Right lung (tissue), 5 donors: ENCODE measurements around the gene SHROOM3. TPM values are rescaled to one million over a fixed set of nuclear protein-coding genes. Genes with fewer than 3 reads are reported as not detected.

Source experiments
- DNase-seq, 2 donors: peaks; one replicate each; pipeline ENCODE4 v3.0.0-alpha.2; 2013
- polyA plus RNA-seq, 5 donors: library from polyadenylated mRNA; unstranded; fragments of 120-200 nt; gene quantifications; one replicate each; pipeline versions ENCODE4 v1.2.1 to v1.2.3, GENCODE V29; 2013; ENCODE audit warnings: inconsistent platforms in 1 of 5, low replicate concordance in 1 of 5; ENCODE audit not compliant: insufficient read length in 5 of 5, insufficient read depth in 1 of 5

Gene SHROOM3
- polyA plus RNA-seq, 5 donors = 11.7 to 21.6 (median 14.5) TPM

DNA sequence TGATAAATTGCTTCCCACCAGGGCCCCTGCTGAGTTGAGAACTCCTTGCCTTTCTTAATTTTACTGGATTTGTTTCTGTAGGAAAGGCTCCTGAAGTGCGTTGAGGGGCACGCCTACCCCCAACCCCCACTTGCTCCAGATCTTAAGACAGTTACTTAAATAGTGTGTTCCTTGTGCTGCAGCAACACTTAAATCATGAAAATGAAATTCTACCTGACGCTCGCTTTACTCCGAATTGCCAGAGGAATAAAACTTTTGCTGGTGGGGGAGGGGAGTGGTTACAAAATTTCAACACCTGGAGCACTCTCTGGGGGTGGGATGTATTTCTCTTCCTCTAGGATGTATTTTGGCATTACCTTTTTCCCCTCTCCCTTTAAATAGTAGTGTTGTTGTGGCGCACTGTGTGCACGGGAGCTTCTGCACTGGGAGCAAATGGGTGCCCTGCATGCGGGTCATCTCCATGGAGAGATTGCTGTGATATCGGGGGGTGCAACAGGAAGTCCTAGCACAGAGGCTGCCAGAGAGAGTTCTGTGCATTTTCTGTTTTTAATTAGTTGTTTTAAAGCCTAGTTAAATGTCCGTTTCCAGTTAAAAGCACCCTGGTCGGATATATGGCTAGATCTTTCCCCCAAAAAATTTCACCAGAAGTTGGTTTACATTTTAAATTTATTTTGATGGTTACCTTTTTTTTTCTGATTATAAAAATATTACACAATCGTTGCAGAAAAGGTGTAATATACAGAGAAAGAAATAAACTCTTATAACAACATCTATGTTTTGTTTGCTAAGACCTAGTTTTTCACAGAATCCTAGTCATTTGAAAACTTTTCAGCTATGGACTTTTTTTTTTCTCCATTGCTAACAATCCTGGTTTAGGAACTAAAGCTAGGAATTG, 255.2 kb downstream of the SHROOM3 start:
- no peak for DNase-seq

DNA sequence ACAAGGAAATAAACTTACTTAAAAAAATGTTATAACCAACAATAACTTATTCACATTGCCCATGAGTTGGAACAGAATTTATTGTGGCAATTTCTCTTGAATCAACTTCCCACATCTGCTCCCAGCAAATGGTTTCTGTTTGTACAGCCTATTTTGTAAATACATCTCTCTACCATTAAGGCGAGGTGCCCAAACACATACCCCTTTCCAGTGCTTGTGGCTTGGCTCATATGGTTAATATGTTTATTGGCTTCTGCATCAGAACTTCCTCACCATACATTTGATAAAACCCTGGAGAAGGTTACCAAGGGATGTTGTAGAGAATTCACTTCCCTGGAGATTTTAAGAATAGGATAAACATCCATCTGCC, 255.9 kb downstream of the SHROOM3 start:
- no peak for DNase-seq

GRCh38 chr4:76691807-76692582, 257.0 kb downstream of the SHROOM3 start:
- no peak for DNase-seq

DNA sequence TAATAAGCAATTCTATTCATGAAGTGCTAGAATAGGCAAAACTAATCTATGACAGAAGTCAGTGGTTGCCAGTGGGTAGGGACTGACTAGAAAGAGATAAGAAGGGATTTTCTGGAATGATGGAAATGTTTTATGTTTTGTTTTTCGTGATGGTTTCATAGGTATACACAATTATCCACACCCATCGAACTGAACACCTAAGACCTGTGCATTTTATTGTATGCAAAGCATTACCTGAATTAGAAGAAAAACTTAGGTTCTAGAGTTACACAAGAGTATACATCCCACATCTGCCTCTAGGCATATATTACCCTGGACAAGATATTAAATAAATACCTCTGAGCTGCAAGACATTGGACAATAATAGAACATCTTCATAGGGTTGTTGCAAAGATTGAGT, 257.7 kb downstream of the SHROOM3 start:
- DNase-seq = no peak

GRCh38 chr4:76694056-76694455, 259.0 kb downstream of the SHROOM3 start:
- DNase-seq = no peak

- DNase-seq = no peak
Measured at GRCh38 chr4:76696109-76696508, 261.1 kb downstream of the SHROOM3 start.

GRCh38 chr4:76697129-76697803, 262.2 kb downstream of the SHROOM3 start:
- no peak for DNase-seq

GRCh38 chr4:76698141-76698540, 263.1 kb downstream of the SHROOM3 start:
- no peak for DNase-seq

- DNase-seq = no peak
Measured at GRCh38 chr4:76699751-76700310, 264.8 kb downstream of the SHROOM3 start.

DNA sequence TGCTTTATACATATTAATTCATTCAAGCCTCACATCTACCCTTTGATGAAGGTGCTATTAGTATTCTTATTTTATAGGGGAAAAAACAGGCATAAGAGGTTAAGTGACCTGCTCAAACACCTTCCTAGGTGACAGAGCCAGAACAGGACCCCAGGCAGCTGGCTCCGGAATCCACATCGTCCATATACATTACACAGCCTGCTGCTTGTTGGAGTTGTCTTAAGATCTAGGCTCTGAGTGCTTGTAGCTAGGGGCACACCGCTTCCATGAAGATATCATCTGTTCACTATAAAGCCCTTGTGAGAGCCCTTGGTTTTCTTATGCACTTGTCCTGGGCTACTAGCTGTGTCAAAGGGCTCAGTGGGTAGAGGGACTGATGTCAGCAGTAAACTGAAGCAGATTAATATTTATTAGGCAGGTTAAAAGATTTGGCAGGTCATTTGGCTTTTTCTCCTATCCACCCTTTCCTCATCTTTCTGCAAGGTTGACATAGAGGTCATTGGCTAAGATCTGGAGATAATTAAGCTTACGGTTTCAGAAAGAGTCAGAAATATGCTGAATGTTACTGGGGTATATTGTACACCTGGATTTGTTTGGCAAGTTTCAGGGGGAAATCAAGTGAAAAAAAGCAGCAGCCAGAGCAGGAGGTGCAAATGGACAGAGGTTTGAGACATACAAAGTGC, 267.6 kb downstream of the SHROOM3 start:
- DNase-seq = no peak

DNA sequence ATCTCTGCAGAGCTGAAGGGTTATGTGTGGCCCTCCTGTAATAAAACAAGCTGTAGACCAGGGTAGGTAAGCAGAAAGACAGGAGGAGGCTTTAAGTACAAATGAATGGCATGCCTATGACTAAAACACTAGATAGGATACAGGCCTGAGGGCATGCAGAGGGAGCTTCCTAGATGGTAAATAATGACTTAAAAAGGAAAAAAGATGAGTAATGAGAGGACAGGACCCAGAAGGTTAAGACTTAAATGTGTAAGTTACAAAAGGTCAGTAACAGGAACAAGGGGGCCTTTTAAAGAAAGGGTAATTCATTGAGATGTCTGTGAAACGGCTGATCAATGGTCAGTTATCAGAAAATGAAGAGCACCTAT, 268.1 kb downstream of the SHROOM3 start:
- DNase-seq = no peak

- DNase-seq = no peak
Measured at GRCh38 chr4:76703676-76704075, 268.6 kb downstream of the SHROOM3 start.

DNA sequence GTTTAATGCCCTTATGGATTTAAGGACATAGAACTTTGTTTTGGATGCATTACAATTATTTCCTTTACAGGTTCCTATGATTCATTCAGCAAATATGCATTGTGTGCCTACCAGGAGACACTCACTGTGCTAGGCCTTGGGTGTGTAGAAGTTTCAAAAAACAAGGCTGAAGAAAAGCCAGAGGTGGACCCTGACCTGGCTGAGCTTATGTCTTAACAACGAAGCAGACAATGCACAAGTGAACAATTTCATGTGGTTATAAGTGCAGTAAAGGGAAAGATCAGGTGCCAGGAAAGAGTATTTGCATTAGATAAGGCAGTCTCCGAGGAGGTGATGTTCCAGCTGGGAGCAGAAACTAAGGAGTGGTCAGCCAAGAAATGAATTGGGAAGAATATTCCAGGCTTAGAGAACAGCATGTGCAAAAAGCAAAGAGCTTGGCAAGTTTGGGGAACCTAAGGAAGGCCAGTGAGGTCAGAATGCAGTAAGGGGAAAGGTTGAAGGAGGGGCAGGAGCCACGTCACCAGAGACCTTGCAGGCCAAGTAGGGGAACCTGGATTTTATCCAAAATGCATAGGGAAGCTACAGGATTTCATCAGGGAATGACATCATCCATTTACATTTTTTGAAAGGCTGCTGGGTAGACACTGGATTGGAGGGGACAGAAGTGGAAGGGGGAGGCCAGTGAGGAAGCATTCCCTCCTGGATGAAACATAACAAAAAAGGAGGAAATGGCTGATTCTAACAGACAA, 269.3 kb downstream of the SHROOM3 start:
- DNase-seq = no peak

GRCh38 chr4:76705472-76705871, 270.4 kb downstream of the SHROOM3 start:
- no peak for DNase-seq

DNA sequence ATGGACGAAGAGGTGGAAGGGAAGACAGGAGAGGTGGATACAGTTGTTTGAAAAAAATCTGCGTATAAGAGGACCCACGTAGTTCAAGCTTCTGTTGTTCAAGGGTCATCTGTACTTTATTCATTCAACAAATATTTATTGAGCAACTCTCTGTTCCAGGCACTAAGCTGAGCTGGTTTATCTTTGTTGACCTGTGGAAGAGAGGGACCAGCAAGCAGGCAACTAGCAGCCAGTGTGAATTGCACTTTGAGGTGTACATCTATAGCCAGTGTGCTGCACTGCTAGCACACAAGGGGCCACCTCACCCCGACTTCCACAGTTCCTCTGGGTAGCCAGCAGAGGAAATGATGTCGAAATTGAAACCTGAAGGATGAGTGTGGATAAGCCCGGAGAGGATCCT, 271.6 kb downstream of the SHROOM3 start:
- DNase-seq = no peak

DNA sequence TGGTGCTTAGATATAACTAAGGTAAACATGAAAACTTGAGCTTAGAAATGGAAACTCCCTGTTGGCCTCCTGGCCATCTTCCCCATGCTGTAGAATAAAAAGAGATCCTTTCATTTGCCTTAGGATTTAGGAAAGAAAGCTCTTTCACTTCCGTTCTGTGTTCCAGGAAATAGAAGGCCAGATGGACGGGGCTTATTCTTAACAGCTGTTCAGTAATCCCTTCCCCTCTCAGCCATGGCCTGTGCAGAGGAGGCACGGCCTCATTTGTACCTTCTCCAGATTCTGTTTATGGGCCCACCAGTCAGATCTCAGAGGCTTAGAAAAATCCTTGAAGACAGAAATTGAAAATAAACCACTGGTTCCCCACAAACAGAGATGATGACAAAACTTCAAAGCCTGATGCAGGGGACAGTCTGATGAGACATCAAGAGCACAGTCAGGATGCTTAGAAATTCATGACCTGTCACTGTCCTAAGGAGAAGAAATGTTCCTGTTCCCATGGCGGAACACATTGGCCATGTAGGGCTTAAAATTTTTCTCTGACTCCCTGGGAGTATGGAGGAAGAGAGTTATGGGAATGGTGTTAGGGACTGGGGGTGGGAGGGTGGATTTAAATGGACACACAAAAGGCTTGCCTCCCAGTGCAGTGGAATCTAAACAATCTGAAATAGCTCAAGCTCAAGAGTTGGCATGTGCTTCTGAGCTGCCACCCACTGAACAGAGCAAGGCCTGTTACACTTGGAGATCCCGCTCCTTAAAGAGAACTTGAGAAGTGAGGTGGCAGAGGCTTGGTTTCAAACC, 274.1 kb downstream of the SHROOM3 start:
- DNase-seq = no peak

DNA sequence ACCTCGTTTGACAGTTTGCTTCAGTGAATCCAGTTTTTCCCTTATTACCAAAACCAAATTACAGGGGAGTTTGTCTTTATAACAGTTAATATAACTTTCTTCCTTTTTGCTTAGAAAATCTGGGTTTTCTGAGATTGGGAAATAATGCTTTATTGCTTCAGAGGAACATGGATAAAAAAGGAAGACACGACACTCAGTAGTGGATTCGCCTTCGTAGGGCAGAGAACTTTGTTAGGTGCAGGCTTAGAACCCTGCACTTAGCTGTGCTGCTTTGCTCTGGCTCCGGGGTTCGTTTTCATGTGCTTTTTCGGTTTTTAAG, 274.7 kb downstream of the SHROOM3 start:
- DNase-seq = no peak

DNA sequence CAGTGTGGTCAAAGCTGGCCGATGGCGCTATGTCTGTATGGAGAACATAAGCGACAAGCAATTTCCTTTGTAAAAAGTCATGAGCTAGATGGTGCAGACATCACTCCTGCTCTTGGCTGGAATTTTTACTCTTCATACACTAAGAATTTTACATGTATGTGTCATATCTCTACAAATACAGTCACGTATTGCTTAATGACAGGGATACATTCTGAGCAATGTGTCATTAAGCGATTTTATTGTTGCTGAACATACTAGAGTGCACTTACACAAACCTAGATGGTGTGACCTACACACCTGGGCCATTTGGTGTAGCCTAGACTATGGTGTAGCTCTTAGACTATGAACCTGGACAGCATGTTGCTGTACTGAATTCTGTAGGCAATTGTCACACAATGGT, 277.5 kb downstream of the SHROOM3 start:
- DNase-seq = no peak

DNA sequence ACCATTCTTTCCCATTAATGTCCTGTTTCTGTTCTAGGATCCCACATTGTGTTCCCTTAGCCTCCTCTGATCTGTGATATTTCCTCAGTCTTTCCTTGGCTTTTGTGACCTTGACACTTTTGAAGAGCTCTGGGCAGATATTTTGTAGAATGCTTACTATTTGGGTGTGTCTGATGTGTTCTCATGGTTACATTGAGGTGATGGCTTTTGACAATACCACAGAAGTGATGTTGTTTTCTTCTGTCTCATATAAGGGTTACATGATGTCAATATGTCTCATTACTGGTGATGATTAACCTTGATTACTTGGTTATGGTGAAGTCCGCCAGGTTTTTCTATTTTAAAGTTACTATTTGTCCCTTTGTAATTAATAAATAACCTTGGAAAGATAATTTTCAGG, 279.2 kb downstream of the SHROOM3 start:
- no peak for DNase-seq

GRCh38 chr4:76716020-76716419, 281.0 kb downstream of the SHROOM3 start:
- no peak for DNase-seq
